ES-I3 (cell line): ENCODE measurements around the gene TMEM8B.
"Not testable (repeated sequence)": the region's sequence is repeated elsewhere in the genome, so short reads cannot be mapped to it uniquely, and the experiment has no call there.

Experiments
- H3K36me3 ChIP-seq: 2 replicates; pipeline ENCODE4 v1.6.1; 2013; ENCODE audit warnings: mild to moderate bottlenecking, low read length, control low read depth, moderate library complexity; ENCODE audit not compliant: insufficient read depth
- H3K4me1 ChIP-seq: 2 replicates; pipeline ENCODE4 v1.6.1; 2013; ENCODE audit warnings: mild to moderate bottlenecking, control low read depth, low read length; ENCODE audit not compliant: insufficient read depth
- H3K9ac ChIP-seq: 2 replicates; pipeline ENCODE4 v1.6.1; 2013; ENCODE audit warnings: low read depth, mild to moderate bottlenecking, low read length, moderate library complexity
- H3K9me3 ChIP-seq: 2 replicates; pipeline ENCODE4 v1.6.1; 2013; ENCODE audit warnings: mild to moderate bottlenecking, low read length, moderate library complexity; ENCODE audit not compliant: control insufficient read depth, insufficient read depth

Gene TMEM8B

DNA sequence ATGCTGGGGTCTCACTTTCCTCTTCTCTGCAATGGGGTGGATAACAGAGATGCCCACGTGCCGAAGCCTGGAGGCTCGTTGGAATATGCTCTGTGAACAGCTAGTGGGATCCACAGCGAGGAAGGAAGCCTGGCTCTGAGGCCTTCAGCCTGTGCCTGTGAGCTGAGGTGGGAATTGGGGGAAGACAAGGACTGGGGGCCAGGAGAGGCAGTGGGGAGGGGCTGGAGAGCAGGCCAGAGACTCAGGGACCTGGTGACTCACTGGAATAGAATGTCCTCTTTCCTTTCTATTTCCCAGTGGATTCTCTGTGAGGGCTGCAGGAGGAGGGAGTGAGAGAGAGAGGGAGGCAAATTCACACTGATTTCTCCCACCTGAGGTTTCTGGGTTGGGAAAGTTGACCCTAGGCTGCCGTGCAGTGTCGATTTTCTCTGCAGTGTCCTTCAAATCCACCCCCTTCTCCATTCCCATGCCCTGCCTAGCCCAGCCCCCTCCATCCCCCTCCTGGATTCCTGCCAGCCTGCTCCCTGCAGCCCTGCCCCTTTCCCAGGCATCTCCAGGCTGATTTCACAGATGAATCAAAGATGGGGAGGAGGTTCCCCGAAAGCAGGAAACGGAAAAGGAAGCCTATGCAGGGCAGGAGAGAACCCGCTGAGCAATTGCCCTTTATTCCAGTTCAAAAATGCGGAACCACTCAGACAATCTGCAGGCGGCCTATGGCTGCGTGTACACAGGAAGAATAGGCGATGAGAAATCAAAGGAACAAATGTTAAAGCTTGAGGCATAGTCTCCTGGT lies 78.9 kb downstream of the TMEM8B start:
- Histone ChIP-seq H3K4me1 (peaks cover 51% of the 10 kb centered on the region), H3K36me3 (no peaks in the 10 kb centered on the region), H3K9ac (peak overlapping the region; percentile 26), H3K9me3 (no peaks in the 10 kb centered on the region)

DNA sequence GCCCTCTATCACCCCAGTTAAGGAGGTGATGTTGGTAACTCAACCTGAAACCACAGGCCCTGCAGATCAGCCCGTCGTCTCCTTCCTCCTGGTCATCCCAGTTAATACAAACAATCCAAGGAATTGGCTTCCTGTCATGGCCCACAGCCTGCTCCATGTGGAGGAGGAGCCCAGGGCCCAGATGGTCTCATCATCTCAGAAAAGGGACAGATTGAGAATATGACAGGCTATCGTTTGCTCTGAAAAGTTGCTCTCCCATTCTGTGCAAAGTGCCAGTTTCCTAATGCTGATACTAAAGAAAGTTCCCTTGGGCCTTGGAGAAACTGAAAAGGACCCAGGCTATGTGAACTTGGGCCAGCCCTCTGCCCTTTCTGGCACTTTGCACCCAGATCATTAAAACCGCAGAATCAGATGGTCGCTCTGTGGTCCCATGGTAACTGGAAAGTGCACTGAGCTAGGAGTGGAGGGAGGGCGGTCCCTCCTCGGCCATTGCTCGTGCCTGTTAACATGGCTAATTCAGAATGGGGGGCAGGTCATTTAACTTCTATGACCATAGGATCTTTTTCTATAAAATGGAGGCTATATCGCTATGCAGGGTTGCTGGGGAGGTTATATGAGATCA lies 79.6 kb downstream of the TMEM8B start:
- Histone ChIP-seq H3K36me3 (no peaks in the 10 kb centered on the region), H3K4me1 (peaks cover 51% of the 10 kb centered on the region), H3K9ac (no peak overlapping the region), H3K9me3 (no peaks in the 10 kb centered on the region)

DNA sequence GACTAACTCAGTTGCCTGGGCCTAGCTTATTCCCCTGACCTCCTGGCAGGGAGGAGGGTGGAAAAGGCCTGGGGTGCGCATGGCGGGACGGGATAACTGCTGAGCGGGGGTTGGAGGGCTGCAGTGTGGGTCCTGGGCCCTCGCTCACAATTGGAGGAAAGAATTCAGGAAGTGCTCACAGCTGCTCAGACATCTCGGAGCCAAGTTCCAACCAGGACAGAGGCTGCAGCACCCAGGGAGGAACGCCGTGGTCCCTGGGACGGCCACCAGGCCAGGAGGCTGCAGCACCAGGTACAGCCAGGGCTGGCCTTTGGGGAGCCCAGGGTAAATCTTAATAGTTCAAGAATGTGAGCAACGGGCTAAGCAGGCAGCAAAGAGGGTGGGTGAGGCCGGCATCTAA lies 80.2 kb downstream of the TMEM8B start, which contains the start of gene SPAAR:
TSS of gene SPAAR (plus strand) at position 217 of the 400 bp plus-strand sequence. CDS start 974 bp downstream, outside the sequence.
- H3K9me3 ChIP-seq: no peaks in the 10 kb centered on the region
- H3K4me1 ChIP-seq: peaks cover 51% of the 10 kb centered on the region
- no peaks in the 10 kb centered on the region for H3K36me3 ChIP-seq
- H3K9ac ChIP-seq: peak within 1 kb of the TSS; percentile 6; the same call in 1 of the 2 replicates

DNA sequence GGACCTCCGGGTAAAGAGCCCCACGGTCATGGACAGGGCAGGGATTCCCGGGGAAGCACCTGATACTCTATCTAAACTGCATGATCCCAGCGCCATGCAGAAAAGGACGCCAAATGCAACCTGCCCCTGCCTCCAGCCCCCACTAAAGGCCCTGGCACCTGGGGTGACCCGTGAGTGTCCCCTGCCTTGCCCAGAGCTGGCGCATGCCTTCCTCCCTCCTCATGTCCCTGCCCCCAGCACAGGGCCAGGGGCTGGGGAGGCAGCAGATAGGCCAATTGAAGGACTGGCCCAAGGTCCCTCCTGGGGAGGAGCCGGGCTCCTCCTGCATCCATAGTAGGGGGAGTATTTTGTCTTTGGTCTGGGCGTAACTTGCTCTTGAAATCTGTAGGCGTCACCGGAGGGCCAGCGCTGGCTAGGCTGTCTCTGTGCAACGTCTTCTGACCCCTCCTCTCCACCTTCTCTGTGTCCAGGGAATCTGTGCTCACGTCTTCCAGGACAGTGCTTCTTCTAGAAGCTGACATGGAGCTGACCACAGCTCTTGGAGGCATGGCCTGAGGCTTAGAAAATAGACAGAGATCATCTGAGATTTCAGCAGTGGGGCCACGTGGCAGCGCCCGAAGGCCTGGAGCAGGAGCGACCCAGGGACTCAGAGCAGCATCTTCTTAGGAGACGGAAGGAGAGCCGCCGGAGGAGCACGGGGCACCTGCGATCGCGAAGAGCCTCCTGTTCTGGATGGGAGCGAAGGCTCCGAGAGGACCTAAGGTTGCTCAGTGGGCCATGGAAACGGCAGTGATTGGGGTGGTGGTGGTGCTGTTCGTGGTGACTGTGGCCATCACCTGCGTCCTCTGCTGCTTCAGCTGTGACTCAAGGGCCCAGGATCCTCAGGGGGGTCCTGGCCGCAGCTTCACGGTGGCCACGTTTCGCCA lies 80.9 kb downstream of the TMEM8B start:
- Histone ChIP-seq H3K4me1 (peaks cover 51% of the 10 kb centered on the region), H3K9ac (no peak overlapping the region)

DNA sequence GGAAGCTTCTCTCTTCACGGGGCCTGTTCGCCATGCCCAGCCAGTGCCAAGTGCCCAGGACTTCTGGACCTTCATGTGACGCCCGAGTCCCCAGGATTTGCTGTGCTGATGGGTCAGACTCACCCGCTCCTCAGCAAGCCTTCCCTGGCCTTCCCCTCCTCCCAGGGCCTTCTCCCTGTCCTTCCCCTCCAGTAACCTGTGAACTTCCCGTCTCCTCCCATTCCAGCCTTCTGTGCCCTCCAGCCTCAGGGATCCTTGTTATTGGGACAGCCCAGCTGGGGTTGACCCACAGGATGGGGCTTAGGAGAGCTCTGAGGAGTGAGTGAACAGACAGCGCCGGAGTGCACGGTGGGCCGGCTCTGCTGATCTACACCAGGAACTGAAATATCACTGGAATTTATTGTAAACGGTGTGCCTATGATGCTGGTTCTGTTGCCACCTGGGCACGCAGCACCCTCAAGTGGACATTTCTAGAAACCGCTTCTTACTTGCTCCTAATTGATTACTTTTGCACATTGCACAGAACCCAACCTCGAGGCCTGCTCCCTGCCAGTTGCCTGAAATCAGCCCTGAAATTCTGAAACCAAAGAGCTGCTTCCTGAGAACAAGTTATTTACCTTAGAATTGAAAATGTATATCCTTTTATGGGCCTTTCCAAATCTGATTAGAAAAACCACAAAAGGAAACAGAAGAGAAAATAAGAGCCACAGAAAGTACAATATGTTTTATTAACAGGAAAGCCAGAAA lies 81.8 kb downstream of the TMEM8B start:
- no peaks in the 10 kb centered on the region for H3K9me3 ChIP-seq
- H3K36me3 ChIP-seq: no peaks in the 10 kb centered on the region
- H3K9ac ChIP-seq: no peak overlapping the region
- peaks cover 46% of the 10 kb centered on the region for H3K4me1 ChIP-seq

More for the DNA sequence above, 80.9 kb downstream of the TMEM8B start:
- Histone ChIP-seq H3K36me3 (no peaks in the 10 kb centered on the region), H3K9me3 (no peaks in the 10 kb centered on the region)

DNA sequence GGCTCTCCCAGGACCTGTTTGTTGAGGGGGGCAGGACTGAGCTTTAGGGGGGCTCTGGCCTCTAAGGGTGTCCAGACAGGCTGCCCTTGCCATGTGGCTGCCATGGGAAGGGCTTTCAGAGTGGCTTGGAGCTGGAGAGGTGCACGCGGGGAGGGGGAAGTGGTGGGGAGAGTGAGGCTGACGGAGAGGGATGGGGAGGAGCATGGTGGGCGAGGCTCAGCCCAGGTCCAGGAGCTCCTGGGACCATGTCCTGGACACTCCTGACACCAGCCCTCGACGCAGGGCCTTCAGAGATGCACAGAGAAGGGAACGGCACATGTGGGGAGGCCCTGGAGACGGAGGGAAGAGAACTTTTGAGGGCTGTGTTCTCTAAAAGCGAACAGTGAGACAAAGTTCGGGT lies 82.7 kb downstream of the TMEM8B start:
- Histone ChIP-seq H3K9ac (no peak overlapping the region), H3K36me3 (no peaks in the 10 kb centered on the region), H3K9me3 (no peaks in the 10 kb centered on the region), H3K4me1 (peaks cover 48% of the 10 kb centered on the region)

DNA sequence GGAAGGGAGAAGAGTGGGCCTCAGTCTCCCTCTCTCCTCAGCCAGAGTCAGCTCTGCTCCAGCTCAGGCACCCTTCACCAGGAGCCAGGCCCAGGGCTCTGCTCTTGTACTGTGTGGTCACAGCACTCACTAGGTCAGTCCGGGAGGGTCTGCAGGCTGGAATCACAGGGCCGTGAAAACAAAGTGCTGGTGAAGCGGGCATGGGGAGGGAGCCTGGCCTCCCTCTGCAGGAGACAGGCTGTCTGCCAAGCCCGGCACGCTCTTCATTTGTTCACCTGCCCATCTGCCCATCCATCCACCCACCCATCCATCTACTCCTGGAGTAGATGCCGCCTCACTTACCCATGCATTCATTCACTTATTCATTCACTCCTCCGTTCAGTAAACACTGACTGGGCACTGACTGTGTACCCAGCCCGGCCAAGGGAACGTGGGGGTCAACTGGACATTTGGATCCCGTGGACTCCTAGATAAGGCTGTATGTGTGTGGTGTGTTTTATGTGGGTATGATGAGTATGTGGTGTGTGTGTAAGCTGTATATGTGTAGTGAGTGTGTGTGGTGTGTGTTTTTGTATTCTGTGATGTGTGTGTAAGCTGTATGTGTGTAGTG lies 83.9 kb downstream of the TMEM8B start:
- H3K36me3 ChIP-seq: no peaks in the 10 kb centered on the region
- H3K9me3 ChIP-seq: no peaks in the 10 kb centered on the region
- H3K9ac ChIP-seq: no peak overlapping the region
- peaks cover 36% of the 10 kb centered on the region for H3K4me1 ChIP-seq

DNA sequence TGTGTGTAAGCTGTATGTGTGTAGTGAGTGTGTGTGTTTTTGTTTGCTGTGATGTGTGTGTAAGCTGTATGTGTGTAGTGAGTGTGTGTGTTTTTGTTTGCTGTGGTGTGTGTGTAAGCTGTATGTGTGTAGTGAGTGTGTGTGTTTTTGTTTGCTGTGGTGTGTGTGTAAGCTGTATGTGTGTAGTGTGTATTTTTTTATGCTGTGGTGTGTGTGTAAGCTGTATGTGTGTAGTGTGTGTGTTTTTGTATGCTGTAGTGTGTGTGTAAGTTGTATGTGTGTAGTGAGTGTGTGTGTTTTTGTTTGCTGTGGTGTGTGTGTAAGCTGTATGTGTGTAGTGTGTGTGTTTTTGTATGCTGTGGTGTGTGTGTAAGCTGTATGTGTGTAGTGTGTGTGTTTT lies 84.4 kb downstream of the TMEM8B start:
- not testable (repeated sequence) for H3K36me3 ChIP-seq, H3K9me3 ChIP-seq, H3K9ac ChIP-seq
- H3K4me1 ChIP-seq: peaks cover 31% of the 10 kb centered on the region

DNA sequence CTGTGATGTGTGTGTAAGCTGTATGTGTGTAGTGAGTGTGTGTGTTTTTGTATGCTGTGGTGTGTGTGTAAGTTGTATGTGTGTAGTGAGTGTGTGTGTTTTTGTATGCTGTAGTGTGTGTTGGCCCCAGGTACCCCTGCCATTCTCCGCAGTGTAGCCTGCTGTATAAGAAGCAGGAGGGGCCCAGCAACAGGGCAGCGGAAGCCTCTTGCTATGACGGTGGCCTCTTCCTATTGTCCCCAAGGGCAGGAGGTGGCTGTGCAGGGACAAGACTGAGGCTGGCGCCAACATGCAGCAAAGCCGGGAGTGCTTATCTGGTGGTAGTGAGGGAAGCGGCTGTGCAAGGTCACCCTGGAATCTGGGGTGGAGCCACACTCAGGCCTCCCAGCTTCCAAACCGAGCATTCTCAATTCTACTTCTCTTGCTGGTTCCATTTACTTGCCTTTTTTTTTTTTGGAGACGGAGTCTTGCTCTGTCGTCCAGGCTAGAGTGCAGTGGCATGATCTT lies 85.3 kb downstream of the TMEM8B start:
- no peak overlapping the region for H3K9ac ChIP-seq
- H3K36me3 ChIP-seq: no peaks in the 10 kb centered on the region
- peaks cover 22% of the 10 kb centered on the region for H3K4me1 ChIP-seq
- H3K9me3 ChIP-seq: no peaks in the 10 kb centered on the region
